ENCODE measurements around the gene TAF1C. TPM values are rescaled to one million over a fixed set of nuclear protein-coding genes. Genes with fewer than 3 reads are reported as not detected.

TAF1C gene
- total and polyA plus RNA-seq, 9 of the 15 experiments (the other 6 are each of a cell fraction or from before 2014, with no cell fraction given), result 1.5 to 74.8 (median 21.0) TPM

DNA sequence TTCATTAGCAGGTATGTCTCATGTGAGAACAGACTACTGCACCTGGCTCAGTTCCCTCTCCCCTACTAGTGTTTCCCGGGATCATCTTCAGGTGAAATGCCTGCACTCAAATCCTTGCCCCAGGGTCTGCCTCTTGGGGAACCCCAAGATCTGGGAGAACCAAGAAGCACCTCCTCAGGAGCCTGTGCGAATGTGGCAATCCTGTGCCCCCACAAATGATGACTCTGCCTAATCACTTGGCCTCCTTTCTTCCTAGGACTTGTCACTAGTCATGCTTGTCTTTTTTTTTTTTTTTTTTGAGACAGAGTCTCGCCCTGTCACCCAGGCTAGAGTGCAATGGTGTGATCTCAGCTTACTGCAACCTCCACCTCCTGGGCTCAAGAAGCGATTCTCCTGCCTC is 25.8 kb upstream of the TAF1C start:
- H3K4me2 ChIP-seq (ENCODE audit: insufficient read depth, low read length), result no peak overlapping the region
- ATAC-seq, result no peak
- in situ Hi-C loops (cut with MboI) (no loop called here), intact Hi-C loops (cut with micrococcal nuclease) (no loop called here)
- no peak overlapping the region for H3K4me3 ChIP-seq
- H3K9ac ChIP-seq (ENCODE audit: insufficient read depth in 1 of 2, low read depth in 2 of 2, low read length in 2 of 2), result no peak overlapping the region
- H3K79me2 ChIP-seq (ENCODE audit: control insufficient read depth, insufficient read depth, low read length), result no peaks in the 10 kb centered on the region
- H3K9me1 ChIP-seq (ENCODE audit: control insufficient read depth, insufficient read depth, low read length), result no peaks in the 10 kb centered on the region
- BruUV-seq (replicated peaks), result no TSS peak
- TF ChIP-seq ZNF316 (IDR thresholded peaks at IDR 0.05), result peak; percentile 28; the same call in 1 of the 2 replicates
- no peak for TF ChIP-seq NR2F6 (CRISPR knock-in tag; IDR thresholded peaks at IDR 0.05)
- TF ChIP-seq, protein P1, sequence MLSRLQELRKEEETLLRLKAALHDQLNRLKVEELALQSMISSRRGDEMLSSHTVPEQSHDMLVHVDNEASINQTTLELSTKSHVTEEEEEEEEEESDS (CRISPR knock-in tag; IDR thresholded peaks at IDR 0.05), result no peak
- no peak for TF ChIP-seq ZNF551 (CRISPR knock-in tag; IDR thresholded peaks at IDR 0.05)
- TF ChIP-seq SMC3 (conservative IDR thresholded peaks at IDR 0.05; ENCODE audit: insufficient read depth, low read depth, low read length), result no peak
- peaks cover 0 to 3% of the 10 kb centered on the region in 2 experiments; a peak in 3 of 5 replicates for H3K4me1 ChIP-seq (replicated peaks in 1 of 2; ENCODE audit: control insufficient read depth in 2 of 2, insufficient read depth in 2 of 2, low read length in 2 of 2)
- FAIRE-seq, result no peak
- 3% methylated on average over 3 of the region's 4 CpGs for WGBS (ENCODE audit: insufficient coverage, low coverage, missing lambda C conversion rate)
- H3K27ac ChIP-seq (ENCODE audit: extremely low read depth, low read depth, low read length), result no peak overlapping the region
- POLR2A ChIA-PET, result interaction anchor here (0.9 kb wide), 1 partner anchor 83 kb away, joined by 3 read pairs; no protein-coding TSS in a partner anchor
- H4K20me1 ChIP-seq (replicated peaks; ENCODE audit: control insufficient read depth, insufficient read depth, low read length), result no peaks in the 10 kb centered on the region
- no peak for DNase-seq (ENCODE audit: extremely low read depth in 1 of 4, low spot score in 3 of 4)
- H3K9me3 ChIP-seq (replicated peaks; ENCODE audit: control insufficient read depth, insufficient read depth, low read depth, low read length), result no peaks in the 10 kb centered on the region
- peaks cover 31 to 50% of the 10 kb centered on the region in 2 experiments for H3K27me3 ChIP-seq (ENCODE audit: control insufficient read depth in 2 of 2, insufficient read depth in 2 of 2, low read length in 2 of 2)
- CTCF ChIA-PET (ENCODE audit: low intra/inter-chr PET ratio), result no interaction called here
- H3K36me3 ChIP-seq (ENCODE audit: control insufficient read depth, insufficient read depth, low read length), result no peaks in the 10 kb centered on the region
- H2AFZ ChIP-seq (ENCODE audit: low read depth, low read length), result no peak overlapping the region

DNA sequence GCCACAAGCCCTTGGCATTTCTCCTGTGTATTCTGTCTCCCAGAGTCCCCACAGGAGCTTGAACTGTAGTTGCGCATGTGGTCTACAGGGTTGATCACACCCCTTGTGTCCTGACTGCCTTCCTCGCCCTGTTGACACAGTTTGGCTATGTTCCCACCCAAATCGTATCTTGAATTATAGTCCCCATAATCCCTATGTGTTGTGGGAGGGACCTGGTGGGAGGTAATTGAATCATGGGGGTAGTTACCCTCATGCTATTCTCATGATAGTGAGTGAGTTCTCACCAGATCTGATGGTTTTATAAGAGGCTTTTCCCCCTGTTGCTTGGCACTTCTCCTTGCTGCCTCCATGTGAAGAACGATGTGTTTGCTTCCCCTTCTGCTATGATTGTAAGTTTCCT is 25.3 kb upstream of the TAF1C start:
- Histone ChIP-seq H3K4me1 (replicated peaks in 1 of 2; ENCODE audit: control insufficient read depth in 2 of 2, insufficient read depth in 2 of 2, low read length in 2 of 2) (peaks cover 2 to 4% of the 10 kb centered on the region in 2 experiments; a peak in 3 of 5 replicates), H4K20me1 (replicated peaks; ENCODE audit: control insufficient read depth, insufficient read depth, low read length) (no peaks in the 10 kb centered on the region), H3K4me2 (ENCODE audit: insufficient read depth, low read length) (no peak overlapping the region), H3K4me3 (no peak overlapping the region), H3K27ac (ENCODE audit: extremely low read depth, low read depth, low read length) (no peak overlapping the region), H3K27me3 (ENCODE audit: control insufficient read depth in 2 of 2, insufficient read depth in 2 of 2, low read length in 2 of 2) (peaks cover 27 to 47% of the 10 kb centered on the region in 2 experiments), H3K9ac (ENCODE audit: insufficient read depth in 1 of 2, low read depth in 2 of 2, low read length in 2 of 2) (no peak overlapping the region), H3K9me1 (ENCODE audit: control insufficient read depth, insufficient read depth, low read length) (no peaks in the 10 kb centered on the region), H2AFZ (ENCODE audit: low read depth, low read length) (no peak overlapping the region), H3K9me3 (replicated peaks; ENCODE audit: control insufficient read depth, insufficient read depth, low read depth, low read length) (no peaks in the 10 kb centered on the region), H3K36me3 (ENCODE audit: control insufficient read depth, insufficient read depth, low read length) (no peaks in the 10 kb centered on the region), H3K79me2 (ENCODE audit: control insufficient read depth, insufficient read depth, low read length) (no peaks in the 10 kb centered on the region)
- DNase-seq (ENCODE audit: extremely low read depth in 1 of 4, low spot score in 3 of 4), result no peak
- no peak for TF ChIP-seq GATAD2B (IDR thresholded peaks at IDR 0.05; ENCODE audit: borderline replicate concordance)
- TF ChIP-seq TAL1 (IDR thresholded peaks at IDR 0.05), result no peak
- no peak for TF ChIP-seq ZFP1 (CRISPR knock-in tag; IDR thresholded peaks at IDR 0.05)
- no peak for TF ChIP-seq ZNF77 (CRISPR knock-in tag; IDR thresholded peaks at IDR 0.05)
- TF ChIP-seq DMBX1 (CRISPR knock-in tag; IDR thresholded peaks at IDR 0.05; ENCODE audit: borderline replicate concordance), result no peak
- no peak for TF ChIP-seq MIER1 (IDR thresholded peaks at IDR 0.05; ENCODE audit: low read depth)
- no peak for ATAC-seq
- WGBS (ENCODE audit: insufficient coverage, low coverage, missing lambda C conversion rate), result 4% methylated on average over 4 of the region's 4 CpGs
- no TSS peak for BruUV-seq (replicated peaks)
- FAIRE-seq, result no peak
- ChIA-PET CTCF (ENCODE audit: low intra/inter-chr PET ratio) (no interaction called here), POLR2A (interaction anchor here (0.6 to 0.9 kb wide), 2 partner anchors 84 to 284 kb away, joined by 3 to 4 read pairs; no protein-coding TSS in a partner anchor)
- intact Hi-C loops (cut with micrococcal nuclease) (no loop called here), in situ Hi-C loops (cut with MboI) (no loop called here)
